Keratinocyte (primary cell): Measurements from ENCODE around the gene ARRDC2. TPM values are rescaled to one million over a fixed set of nuclear protein-coding genes. Genes with fewer than 3 reads are reported as not detected.

Experiments
- DNase-seq: peaks from one replicate; pipeline ENCODE4 v3.0.0-alpha.2; 2011; ENCODE audit warnings: low read depth, missing footprints, low spot score
- FAIRE-seq: peaks from 2 replicates; lab custom pipeline; 2011; peaks lifted over from hg19 to GRCh38; lab: Jason Lieb, UNC
- H2AFZ ChIP-seq: 2 replicates; pipeline ENCODE4 v1.6.0; 2012; ENCODE audit warnings: low read length, control low read depth, inconsistent platforms; ENCODE audit not compliant: control insufficient read depth
- H3K27ac ChIP-seq: 2 replicates; pipeline ENCODE4 v1.5.1; 2011; ENCODE audit warnings: low read length; ENCODE audit not compliant: control insufficient read depth, insufficient read depth
- H3K27me3 ChIP-seq: 3 replicates; pipeline ENCODE4 v1.6.0; 2011; ENCODE audit warnings: low read length; ENCODE audit not compliant: control insufficient read depth, insufficient read depth; ENCODE audit errors: extremely low read depth
- H3K36me3 ChIP-seq, 2 experiments: 2 replicates in 1 of 2; 3 replicates in 1 of 2; pipeline ENCODE4 v1.5.1; 2011; ENCODE audit warnings: low read length in 2 of 2, mild to moderate bottlenecking in 1 of 2; ENCODE audit not compliant: control insufficient read depth in 2 of 2, insufficient read depth in 2 of 2; ENCODE audit errors: extremely low read depth in 1 of 2
- H3K4me1 ChIP-seq: 3 replicates; pipeline ENCODE4 v1.5.1; 2011; ENCODE audit warnings: low read length; ENCODE audit not compliant: control insufficient read depth, insufficient read depth; ENCODE audit errors: extremely low read depth
- H3K4me2 ChIP-seq: 3 replicates; pipeline ENCODE4 v1.6.0; 2011; ENCODE audit warnings: low read depth, low read length; ENCODE audit not compliant: control insufficient read depth, insufficient read depth; ENCODE audit errors: extremely low read depth
- H3K4me3 ChIP-seq, 3 experiments: fragments of 200-600 bp in 1 of 3; sonication (generic) in 1 of 3; 2 replicates in 2 of 3; 3 replicates in 1 of 3; pipeline ENCODE4 v1.5.1; 2011 to 2016; ENCODE audit warnings: low read length in 3 of 3, mild to moderate bottlenecking in 3 of 3, control low read depth in 2 of 3, inconsistent platforms in 1 of 3, low read depth in 1 of 3, mixed read lengths in 1 of 3, mixed run types in 1 of 3, moderate library complexity in 1 of 3; ENCODE audit not compliant: control insufficient read depth in 2 of 3, insufficient read depth in 2 of 3; ENCODE audit errors: extremely low read depth in 1 of 3
- H3K79me2 ChIP-seq: 2 replicates; pipeline ENCODE4 v1.6.0; 2012; ENCODE audit warnings: low read length; ENCODE audit not compliant: control insufficient read depth, insufficient read depth
- H3K9ac ChIP-seq: 3 replicates; pipeline ENCODE4 v1.6.0; 2011; ENCODE audit warnings: low read length; ENCODE audit not compliant: control insufficient read depth, insufficient read depth; ENCODE audit errors: extremely low read depth
- H3K9me1 ChIP-seq: 3 replicates; pipeline ENCODE4 v1.6.0; 2011; ENCODE audit warnings: low read length; ENCODE audit not compliant: control insufficient read depth, insufficient read depth; ENCODE audit errors: extremely low read depth
- H3K9me3 ChIP-seq: 2 replicates; pipeline ENCODE4 v1.5.1; 2012; ENCODE audit warnings: low read depth, low read length; ENCODE audit not compliant: control insufficient read depth
- H4K20me1 ChIP-seq: 3 replicates; pipeline ENCODE4 v1.6.0; 2011; ENCODE audit warnings: low read length; ENCODE audit not compliant: control insufficient read depth, insufficient read depth; ENCODE audit errors: extremely low read depth
- CTCF ChIP-seq, 3 experiments: IDR thresholded peaks in 1 of 3; conservative IDR thresholded peaks in 1 of 3; optimal IDR thresholded peaks in 1 of 3; 2 replicates in 2 of 3; 3 replicates in 1 of 3; pipeline versions ENCODE3 to v1.5.1; 2011; ENCODE audit warnings: low read length in 3 of 3, mild to moderate bottlenecking in 3 of 3, moderate library complexity in 2 of 3, control low read depth in 1 of 3, inconsistent platforms in 1 of 3; ENCODE audit not compliant: insufficient read depth in 2 of 3; ENCODE audit errors: extremely low read depth in 1 of 3
- EZH2 ChIP-seq: IDR thresholded peaks from one replicate; pipeline ENCODE4 v1.6.1; 2012; ENCODE audit warnings: inconsistent platforms, mild to moderate bottlenecking, low read length, moderate library complexity
- dilution Hi-C: fragments of 300-500 bp; cut with MboI; formaldehyde crosslinking; loops from one replicate; pipeline ENCODE4 v1.7.0; 2020; ENCODE audit warnings: low sequenced_read_pairs; ENCODE audit not compliant: extremely low pct_ligation_motif_present
- polyA plus RNA-seq, 5 experiments: library from polyadenylated mRNA; depleted of rRNA in 3 of 5; stranded (reverse) in 3 of 5; stranded (forward) in 1 of 5; unstranded in 1 of 5; fragments of >200 nt; gene quantifications; 1 replicate in 1 of 5; 2 replicates in 3 of 5; 3 replicates in 1 of 5; pipeline versions ENCODE4 v1.2.1 to v1.2.3, GENCODE V29; 2011 to 2012; ENCODE audit warnings: missing spikeins in 2 of 5, low read depth in 1 of 5, low replicate concordance in 1 of 5

Gene ARRDC2
- polyA plus RNA-seq, 1 donor (not counting 4 experiments of a cell fraction or from before 2014, with no cell fraction given): 2.4 TPM

- no peak overlapping the region for H3K9ac ChIP-seq
- no peak overlapping the region for H3K4me3 ChIP-seq
- dilution Hi-C loops: no loop called here
- no peaks in the 10 kb centered on the region for H3K9me3 ChIP-seq
- no peaks in the 10 kb centered on the region for H3K36me3 ChIP-seq
- no peak overlapping the region for H2AFZ ChIP-seq
- DNase-seq (no peak), FAIRE-seq (no peak)
- TF ChIP-seq CTCF (optimal IDR thresholded peaks at IDR 0.05 in 1 of 3, IDR thresholded peaks at IDR 0.05 in 1 of 3, conservative IDR thresholded peaks at IDR 0.05 in 1 of 3; ENCODE audit: extremely low read depth in 1 of 3, insufficient read depth in 2 of 3, low read length in 3 of 3): no peak
- no peak for TF ChIP-seq EZH2
- H3K9me1 ChIP-seq: no peaks in the 10 kb centered on the region
- H3K4me2 ChIP-seq: no peak overlapping the region
- no peaks in the 10 kb centered on the region for H3K4me1 ChIP-seq
- H3K27ac ChIP-seq: no peak overlapping the region
- H4K20me1 ChIP-seq: peaks cover 2% of the 10 kb centered on the region
- H3K27me3 ChIP-seq: peaks cover 11% of the 10 kb centered on the region
- no peaks in the 10 kb centered on the region for H3K79me2 ChIP-seq
Observed at GRCh38 chr19:17972230-17972629, 35.7 kb upstream of the ARRDC2 start.

- Histone ChIP-seq H3K27ac (no peak overlapping the region), H3K4me3 (no peak overlapping the region), H3K4me1 (no peaks in the 10 kb centered on the region), H3K36me3 (no peaks in the 10 kb centered on the region), H2AFZ (no peak overlapping the region), H3K27me3 (no peaks in the 10 kb centered on the region), H3K79me2 (no peaks in the 10 kb centered on the region), H3K9me1 (no peaks in the 10 kb centered on the region), H3K9me3 (no peaks in the 10 kb centered on the region), H4K20me1 (peaks cover 2% of the 10 kb centered on the region), H3K4me2 (no peak overlapping the region), H3K9ac (no peak overlapping the region)
- TF ChIP-seq CTCF (optimal IDR thresholded peaks at IDR 0.05 in 1 of 3, IDR thresholded peaks at IDR 0.05 in 1 of 3, conservative IDR thresholded peaks at IDR 0.05 in 1 of 3; ENCODE audit: extremely low read depth in 1 of 3, insufficient read depth in 2 of 3, low read length in 3 of 3) (no peak), EZH2 (no peak)
- FAIRE-seq (no peak), DNase-seq (no peak)
- dilution Hi-C loops: no loop called here
Observed at GRCh38 chr19:17973759-17974158, 34.2 kb upstream of the ARRDC2 start.
